Upper lobe of left lung (tissue), 4 donors: ENCODE measurements around the gene C2CD4D.

Source experiments
- EP300 ChIP-seq, 4 donors: sonication (generic); formaldehyde crosslinking; IDR thresholded peaks; one replicate each; pipeline ENCODE4 v1.5.1; 2017; ENCODE audit warnings: antibody characterized with exemption in 4 of 4, control low read depth in 2 of 4
- TF ChIP-seq, protein P1 (sequence below), 6 experiments: fragments of 450-650 bp in 4 of 6; fragments of 200-600 bp in 2 of 6; sonication (generic) in 2 of 6; IDR thresholded peaks; one replicate each; pipeline ENCODE4 v1.5.1; 2016 to 2019; ENCODE audit warnings: antibody characterized with exemption in 6 of 6

DNA sequence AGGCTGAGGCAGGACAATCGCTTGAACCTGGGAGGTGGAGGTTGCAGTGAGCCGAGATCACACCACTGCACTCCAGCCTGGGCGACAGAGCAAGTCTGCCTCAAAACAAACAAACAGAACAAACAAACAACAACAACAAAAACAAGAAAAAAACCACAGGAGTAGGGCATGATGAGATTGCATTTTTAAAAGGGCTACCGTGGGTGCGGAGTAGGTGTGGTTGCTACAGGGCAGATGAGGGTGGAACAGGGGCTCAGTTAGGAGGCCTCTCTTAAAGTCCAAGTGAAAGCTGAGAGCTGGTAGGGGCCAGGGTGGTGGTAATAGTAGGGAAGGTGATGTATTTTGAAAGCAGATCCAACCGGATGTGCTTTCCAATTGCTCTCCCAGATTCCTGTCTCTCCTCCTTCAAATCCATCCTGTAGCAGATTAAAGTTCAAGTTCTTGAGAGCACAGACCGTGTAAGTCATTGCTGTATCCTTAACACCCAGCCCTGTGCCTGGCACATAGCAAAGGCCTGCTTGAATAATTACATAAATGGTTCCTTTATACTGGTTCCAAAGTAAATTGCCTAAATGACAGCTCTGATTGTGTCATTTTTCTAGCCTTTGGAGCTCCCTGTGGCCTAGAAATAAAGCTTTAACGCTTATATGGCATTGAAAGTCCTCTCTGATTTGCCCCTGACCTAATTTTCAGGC lies 30.2 kb downstream of the C2CD4D start:
- TF ChIP-seq, protein P1, sequence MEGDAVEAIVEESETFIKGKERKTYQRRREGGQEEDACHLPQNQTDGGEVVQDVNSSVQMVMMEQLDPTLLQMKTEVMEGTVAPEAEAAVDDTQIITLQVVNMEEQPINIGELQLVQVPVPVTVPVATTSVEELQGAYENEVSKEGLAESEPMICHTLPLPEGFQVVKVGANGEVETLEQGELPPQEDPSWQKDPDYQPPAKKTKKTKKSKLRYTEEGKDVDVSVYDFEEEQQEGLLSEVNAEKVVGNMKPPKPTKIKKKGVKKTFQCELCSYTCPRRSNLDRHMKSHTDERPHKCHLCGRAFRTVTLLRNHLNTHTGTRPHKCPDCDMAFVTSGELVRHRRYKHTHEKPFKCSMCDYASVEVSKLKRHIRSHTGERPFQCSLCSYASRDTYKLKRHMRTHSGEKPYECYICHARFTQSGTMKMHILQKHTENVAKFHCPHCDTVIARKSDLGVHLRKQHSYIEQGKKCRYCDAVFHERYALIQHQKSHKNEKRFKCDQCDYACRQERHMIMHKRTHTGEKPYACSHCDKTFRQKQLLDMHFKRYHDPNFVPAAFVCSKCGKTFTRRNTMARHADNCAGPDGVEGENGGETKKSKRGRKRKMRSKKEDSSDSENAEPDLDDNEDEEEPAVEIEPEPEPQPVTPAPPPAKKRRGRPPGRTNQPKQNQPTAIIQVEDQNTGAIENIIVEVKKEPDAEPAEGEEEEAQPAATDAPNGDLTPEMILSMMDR (IDR thresholded peaks at IDR 0.05): no peak
- TF ChIP-seq EP300 (IDR thresholded peaks at IDR 0.05): no peak
